ENCODE results near the gene CHST13.

- no peak for TF ChIP-seq CTCF (IDR thresholded peaks at IDR 0.05)
- TF ChIP-seq POLR2A (IDR thresholded peaks at IDR 0.05) = no peak
- TF ChIP-seq POLR2AphosphoS5 (IDR thresholded peaks at IDR 0.05; ENCODE audit: insufficient read depth in 1 of 2, low read depth in 1 of 2) = no peak
These were observed 43.1 kb upstream of the CHST13 start for GRCh38 chr3:126480861-126481260.
